Measurements from ENCODE around the gene PLCL1. TPM values are rescaled to one million over a fixed set of nuclear protein-coding genes. Genes with fewer than 3 reads are reported as not detected.

The PLCL1 gene
- total RNA-seq, 3 donors from 2014 or later (not counting 1 experiment from before 2014, with no cell fraction given): 0.86 to 2.8 (median 1.1) TPM

DNA sequence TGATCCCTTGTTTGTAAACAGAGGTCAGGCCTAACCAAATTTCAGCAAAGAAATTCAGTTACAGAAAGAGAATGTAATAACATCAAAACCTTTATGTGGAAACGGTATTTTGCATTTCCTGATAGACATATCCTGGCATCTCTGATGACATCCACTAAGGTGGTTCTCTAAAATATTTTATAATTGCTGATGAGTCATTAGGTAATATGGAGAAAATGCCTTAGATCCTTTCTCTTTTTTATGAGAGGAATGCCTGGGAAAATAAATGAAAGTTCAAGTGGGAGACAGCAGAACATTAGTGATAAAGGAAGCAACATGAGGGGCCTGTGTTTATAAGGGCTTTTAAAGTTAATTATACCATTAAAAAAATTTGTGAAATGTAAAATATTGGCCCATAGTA, 72.6 kb downstream of the PLCL1 start:
- no peak for DNase-seq
- Histone ChIP-seq H3K27me3 (ENCODE audit: control insufficient read depth, insufficient read depth, low read length) (peaks cover 2% of the 10 kb centered on the region), H3K27ac (ENCODE audit: low read length) (no peak overlapping the region), H3K4me1 (ENCODE audit: control insufficient read depth, insufficient read depth, low read length) (no peaks in the 10 kb centered on the region), H3K36me3 (ENCODE audit: control insufficient read depth, insufficient read depth, low read length) (no peaks in the 10 kb centered on the region), H3K4me3 (ENCODE audit: low read length) (no peak overlapping the region), H3K9me3 (ENCODE audit: control insufficient read depth, insufficient read depth, low read length) (no peaks in the 10 kb centered on the region)
- Mint-ChIP-seq H3K27ac (no peak overlapping the region), H3K4me3 (no peak overlapping the region), H3K27me3 (ENCODE audit: low read depth in 2 of 2) (no peaks in the 10 kb centered on the region), H3K36me3 (no peaks in the 10 kb centered on the region), H3K4me1 (no peaks in the 10 kb centered on the region), H3K9me3 (no peaks in the 10 kb centered on the region)
- TF ChIP-seq CTCF (IDR thresholded peaks at IDR 0.05): no peak
- WGBS (ENCODE audit: insufficient coverage): no CpG with 5 or more reads among the region's 1 CpG
- ATAC-seq: no peak
- intact Hi-C loops (cut with micrococcal nuclease): no loop called here

DNA sequence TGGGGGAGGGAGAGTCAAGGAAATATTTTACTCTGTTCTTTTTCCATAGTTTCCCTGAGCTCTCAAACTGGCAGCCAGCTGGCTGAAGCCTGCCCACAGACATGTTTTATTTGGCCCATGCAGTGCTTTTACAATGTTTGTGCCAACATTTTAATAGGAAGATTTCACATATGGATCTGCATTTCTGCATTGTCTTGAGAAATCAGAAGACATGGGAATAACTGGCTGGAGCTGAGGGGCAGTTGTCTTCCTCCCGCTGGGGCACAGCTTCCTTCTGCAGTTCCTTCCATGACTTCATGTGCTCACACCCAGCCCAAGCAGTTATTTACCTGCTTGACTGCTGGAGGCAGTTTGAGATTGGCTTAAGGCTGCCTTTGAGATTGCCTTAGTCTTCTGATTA, 74.4 kb downstream of the PLCL1 start:
- DNase-seq (no peak), ATAC-seq (no peak)
- no peaks in the 10 kb centered on the region for H3K27me3 Mint-ChIP-seq (ENCODE audit: low read depth in 2 of 2)
- 100% methylated on average over 1 of the region's 1 CpG for WGBS (ENCODE audit: insufficient coverage)
- no peaks in the 10 kb centered on the region for H3K9me3 Mint-ChIP-seq
- Histone ChIP-seq H3K27ac (ENCODE audit: low read length) (no peak overlapping the region), H3K27me3 (ENCODE audit: control insufficient read depth, insufficient read depth, low read length) (peaks cover 2% of the 10 kb centered on the region), H3K4me3 (ENCODE audit: low read length) (no peak overlapping the region), H3K9me3 (ENCODE audit: control insufficient read depth, insufficient read depth, low read length) (no peaks in the 10 kb centered on the region), H3K36me3 (ENCODE audit: control insufficient read depth, insufficient read depth, low read length) (no peaks in the 10 kb centered on the region), H3K4me1 (ENCODE audit: control insufficient read depth, insufficient read depth, low read length) (no peaks in the 10 kb centered on the region)
- intact Hi-C loops (cut with micrococcal nuclease): no loop called here
- H3K4me1 Mint-ChIP-seq: no peaks in the 10 kb centered on the region
- no peak overlapping the region for H3K27ac Mint-ChIP-seq
- no peaks in the 10 kb centered on the region for H3K36me3 Mint-ChIP-seq
- no peak for TF ChIP-seq CTCF (IDR thresholded peaks at IDR 0.05)
- H3K4me3 Mint-ChIP-seq: no peak overlapping the region

GRCh38 chr2:197879812-197880408, 75.5 kb downstream of the PLCL1 start:
- intact Hi-C loops (cut with micrococcal nuclease): no loop called here
- H3K4me1 ChIP-seq (ENCODE audit: control insufficient read depth, insufficient read depth, low read length): no peaks in the 10 kb centered on the region
- no peak for TF ChIP-seq CTCF (IDR thresholded peaks at IDR 0.05)
- no peak for DNase-seq
- no peaks in the 10 kb centered on the region for H3K36me3 ChIP-seq (ENCODE audit: control insufficient read depth, insufficient read depth, low read length)
- no peaks in the 10 kb centered on the region for H3K9me3 ChIP-seq (ENCODE audit: control insufficient read depth, insufficient read depth, low read length)
- WGBS (ENCODE audit: insufficient coverage): 92% methylated on average over 2 of the region's 3 CpGs
- no peak overlapping the region for H3K4me3 ChIP-seq (ENCODE audit: low read length)
- no peak overlapping the region for H3K27ac ChIP-seq (ENCODE audit: low read length)
- no peaks in the 10 kb centered on the region for H3K36me3 Mint-ChIP-seq
- no peak overlapping the region for H3K27ac Mint-ChIP-seq
- H3K4me3 Mint-ChIP-seq: no peak overlapping the region
- peaks cover 2% of the 10 kb centered on the region for H3K27me3 ChIP-seq (ENCODE audit: control insufficient read depth, insufficient read depth, low read length)
- no peaks in the 10 kb centered on the region for H3K9me3 Mint-ChIP-seq
- H3K27me3 Mint-ChIP-seq (ENCODE audit: low read depth in 2 of 2): no peaks in the 10 kb centered on the region
- no peak for ATAC-seq
- H3K4me1 Mint-ChIP-seq: no peaks in the 10 kb centered on the region

DNA sequence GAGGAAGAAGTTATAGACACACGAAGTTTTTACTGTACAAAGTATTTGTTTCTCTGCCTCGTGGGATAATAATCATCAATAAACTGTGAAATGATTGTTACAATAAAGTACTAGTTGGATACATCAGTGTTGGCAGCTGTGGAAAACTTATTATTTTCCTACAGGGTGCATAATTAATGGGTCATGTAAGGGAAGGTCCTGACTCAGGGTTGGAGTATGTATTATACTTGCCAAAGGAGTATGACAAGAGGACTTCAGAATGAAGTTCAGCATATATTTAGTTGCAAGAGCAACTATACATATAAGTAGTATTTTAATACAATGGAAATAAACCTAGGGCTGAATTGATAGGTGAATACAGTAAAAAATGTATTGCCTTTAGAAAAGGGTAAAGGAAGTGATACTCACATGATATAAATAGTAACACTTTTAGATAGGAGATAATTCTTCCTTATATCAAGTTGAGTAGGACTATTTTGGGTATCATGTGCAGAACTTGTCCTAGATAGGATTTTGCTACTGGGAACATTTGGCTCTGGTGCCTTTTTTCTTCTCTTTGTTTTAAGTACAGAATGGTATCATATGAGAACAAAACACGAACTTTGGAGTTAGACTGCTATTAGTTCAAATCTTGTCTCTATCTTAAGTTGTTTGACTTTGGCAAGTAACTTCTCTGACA, 79.1 kb downstream of the PLCL1 start:
- Mint-ChIP-seq H3K9me3 (no peaks in the 10 kb centered on the region), H3K4me1 (no peaks in the 10 kb centered on the region), H3K36me3 (no peaks in the 10 kb centered on the region), H3K27me3 (ENCODE audit: low read depth in 2 of 2) (no peaks in the 10 kb centered on the region), H3K4me3 (no peak overlapping the region), H3K27ac (no peak overlapping the region)
- no peaks in the 10 kb centered on the region for H3K9me3 ChIP-seq (ENCODE audit: control insufficient read depth, insufficient read depth, low read length)
- ATAC-seq: no peak
- H3K27ac ChIP-seq (ENCODE audit: low read length): no peak overlapping the region
- intact Hi-C loops (cut with micrococcal nuclease): no loop called here
- no peak overlapping the region for H3K4me3 ChIP-seq (ENCODE audit: low read length)
- H3K36me3 ChIP-seq (ENCODE audit: control insufficient read depth, insufficient read depth, low read length): no peaks in the 10 kb centered on the region
- WGBS (ENCODE audit: insufficient coverage): 100% methylated on average over 3 of the region's 3 CpGs
- H3K27me3 ChIP-seq (ENCODE audit: control insufficient read depth, insufficient read depth, low read length): no peaks in the 10 kb centered on the region
- TF ChIP-seq CTCF (IDR thresholded peaks at IDR 0.05): no peak
- no peak for DNase-seq
- H3K4me1 ChIP-seq (ENCODE audit: control insufficient read depth, insufficient read depth, low read length): no peaks in the 10 kb centered on the region
